DOHH2 (cell line): ENCODE data around the gene ALDH1L1.
A peak's percentile ranks its signal among the peaks of the same experiment; 100 is the strongest.

ENCODE experiments used
- H3F3A ChIP-seq: fragments of 200-600 bp; sonication (generic), shearing (Covaris generic); 2 replicates; pipeline ENCODE4 v1.6.0; 2016; ENCODE audit warnings: antibody characterized with exemption, mild to moderate bottlenecking; ENCODE audit not compliant: control insufficient read depth, insufficient read depth
- H3K27ac ChIP-seq: fragments of 200-600 bp; sonication (generic); 2 replicates; pipeline ENCODE4 v1.5.1; 2014; ENCODE audit warnings: low read depth, mild to moderate bottlenecking, low read length, moderate library complexity
- H3K27me3 ChIP-seq: fragments of 200-600 bp; sonication (generic); 2 replicates; pipeline ENCODE4 v1.6.1; 2014; ENCODE audit warnings: mild to moderate bottlenecking, low read length, mixed read lengths; ENCODE audit not compliant: control insufficient read depth
- H3K36me3 ChIP-seq: fragments of 200-600 bp; sonication (generic); 2 replicates; pipeline ENCODE4 v1.6.1; 2014; ENCODE audit warnings: mild to moderate bottlenecking, low read length, moderate library complexity, mixed read lengths; ENCODE audit not compliant: control insufficient read depth
- H3K4me1 ChIP-seq: fragments of 200-600 bp; sonication (generic); 2 replicates; pipeline ENCODE4 v1.6.1; 2014; ENCODE audit warnings: mild to moderate bottlenecking, low read length, mixed read lengths; ENCODE audit not compliant: control insufficient read depth
- H3K4me2 ChIP-seq: fragments of 200-600 bp; sonication (generic); 2 replicates; pipeline ENCODE4 v1.6.0; 2014; ENCODE audit warnings: mild to moderate bottlenecking, low read length, moderate library complexity
- H3K4me3 ChIP-seq: fragments of 200-600 bp; sonication (generic); 2 replicates; pipeline ENCODE4 v1.5.1; 2014; ENCODE audit warnings: mild to moderate bottlenecking, low read length, mixed read lengths
- H3K79me2 ChIP-seq: fragments of 200-600 bp; sonication (generic); 2 replicates; pipeline ENCODE4 v1.6.1; 2014; ENCODE audit warnings: mild to moderate bottlenecking, low read length, mixed read lengths; ENCODE audit not compliant: control insufficient read depth
- H3K9me2 ChIP-seq: fragments of 200-600 bp; sonication (generic); replicated peaks from 2 replicates; pipeline ENCODE4 v1.6.1; 2014; ENCODE audit warnings: mild to moderate bottlenecking, low read length, mixed read lengths; ENCODE audit not compliant: control insufficient read depth
- H3K9me3 ChIP-seq: fragments of 200-600 bp; sonication (generic); 2 replicates; pipeline ENCODE4 v1.6.1; 2014; ENCODE audit warnings: antibody characterized with exemption, low read length, mixed read lengths; ENCODE audit not compliant: control insufficient read depth, insufficient read depth
- H4K20me1 ChIP-seq: fragments of 200-600 bp; sonication (generic); 2 replicates; pipeline ENCODE4 v1.6.0; 2014; ENCODE audit warnings: low read depth, mild to moderate bottlenecking, antibody characterized with exemption, low read length, moderate library complexity; ENCODE audit not compliant: control insufficient read depth, insufficient read depth
- CTCF ChIP-seq: fragments of 200-600 bp; sonication (generic); IDR thresholded peaks from one replicate; pipeline ENCODE4 v1.5.1; 2014; ENCODE audit warnings: antibody characterized with exemption, mild to moderate bottlenecking, low read depth, low read length; ENCODE audit not compliant: poor library complexity, severe bottlenecking
- EZH2phosphoT487 ChIP-seq: fragments of 200-600 bp; sonication (generic); IDR thresholded peaks from 2 replicates; pipeline ENCODE4 v1.6.1; 2017; ENCODE audit warnings: borderline replicate concordance, mild to moderate bottlenecking, antibody characterized with exemption, low read length, moderate library complexity, mixed read lengths

The ALDH1L1 gene

DNA sequence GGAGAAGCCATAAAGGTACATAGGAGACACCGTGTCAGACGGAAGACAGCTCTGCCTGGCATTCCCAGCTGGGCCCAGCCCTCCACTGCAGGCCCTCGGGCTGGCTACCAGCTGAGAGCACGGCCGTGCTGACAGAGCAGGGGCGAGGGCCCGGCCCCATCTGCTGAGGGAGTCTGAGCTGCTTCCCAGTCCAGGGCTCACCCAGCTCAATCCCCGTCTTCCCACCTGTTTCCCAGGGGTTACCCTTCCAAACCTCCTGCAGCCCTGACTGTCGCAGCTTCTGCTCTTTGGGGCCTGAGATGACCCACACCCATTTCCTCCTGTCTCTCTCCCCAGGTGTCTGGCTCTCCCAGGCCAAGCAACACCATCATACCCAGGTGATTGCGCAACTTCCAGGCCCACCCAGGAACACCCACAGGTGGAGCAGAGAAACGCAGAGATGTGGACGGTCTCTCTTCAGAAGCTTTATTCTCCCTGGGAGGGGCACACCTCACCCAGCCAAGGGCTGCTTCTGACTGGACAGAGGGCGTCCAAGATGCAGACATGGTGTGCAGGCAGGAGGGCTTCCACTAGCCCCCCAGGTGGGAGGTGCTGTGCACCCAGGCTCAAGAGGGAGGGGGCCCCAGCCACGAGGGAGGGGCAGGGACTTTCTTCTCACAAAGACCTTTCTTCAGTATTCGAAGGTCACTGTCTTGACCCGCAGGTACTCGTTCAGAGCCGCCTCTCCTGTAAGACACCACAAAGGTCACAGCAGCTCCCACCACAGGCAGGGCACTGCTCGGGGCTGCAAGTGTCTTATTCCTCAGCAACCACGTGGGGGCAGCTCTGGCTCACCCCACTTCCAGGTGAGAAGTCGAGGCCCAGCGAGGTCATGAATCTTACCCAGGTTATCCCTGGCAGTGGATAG lies 77.0 kb downstream of the ALDH1L1 start:
- Histone ChIP-seq H3K4me2 (no peak overlapping the region), H4K20me1 (no peaks in the 10 kb centered on the region), H3K79me2 (no peaks in the 10 kb centered on the region), H3K27me3 (no peaks in the 10 kb centered on the region), H3K27ac (no peak overlapping the region), H3K9me3 (no peaks in the 10 kb centered on the region), H3K9me2 (no peaks in the 10 kb centered on the region), H3F3A (no peaks in the 10 kb centered on the region), H3K36me3 (no peaks in the 10 kb centered on the region), H3K4me1 (no peaks in the 10 kb centered on the region), H3K4me3 (no peak overlapping the region)
- TF ChIP-seq CTCF (peak; percentile 59), EZH2phosphoT487 (no peak)

DNA sequence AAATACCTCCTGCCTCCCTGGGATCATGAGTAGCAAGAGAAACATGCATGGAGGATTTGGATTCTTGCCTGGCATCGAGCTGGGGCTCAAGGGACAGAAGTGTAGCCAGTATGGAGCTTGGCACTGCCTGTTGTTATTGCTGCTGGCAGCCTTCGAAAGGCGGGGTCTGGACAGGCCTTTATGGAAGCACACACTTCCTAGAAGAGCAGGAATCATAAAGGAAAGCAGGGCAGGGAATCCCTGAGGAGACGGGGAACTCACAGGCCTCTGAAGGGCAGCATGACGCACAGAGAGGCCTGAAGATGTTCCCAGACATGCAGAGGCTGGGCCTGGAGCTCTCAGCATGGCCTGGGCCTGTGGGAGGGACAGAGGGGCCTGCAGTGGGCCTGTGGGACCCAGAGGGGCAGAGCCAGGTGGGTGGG lies 77.8 kb downstream of the ALDH1L1 start:
- H3K9me2 ChIP-seq: no peaks in the 10 kb centered on the region
- no peaks in the 10 kb centered on the region for H4K20me1 ChIP-seq
- H3K36me3 ChIP-seq: no peaks in the 10 kb centered on the region
- H3K4me1 ChIP-seq: no peaks in the 10 kb centered on the region
- no peak overlapping the region for H3K27ac ChIP-seq
- H3K9me3 ChIP-seq: no peaks in the 10 kb centered on the region
- no peaks in the 10 kb centered on the region for H3K79me2 ChIP-seq
- TF ChIP-seq CTCF (no peak), EZH2phosphoT487 (no peak)
- no peaks in the 10 kb centered on the region for H3F3A ChIP-seq
- H3K27me3 ChIP-seq: no peaks in the 10 kb centered on the region
- H3K4me2 ChIP-seq: no peak overlapping the region
- H3K4me3 ChIP-seq: no peak overlapping the region

DNA sequence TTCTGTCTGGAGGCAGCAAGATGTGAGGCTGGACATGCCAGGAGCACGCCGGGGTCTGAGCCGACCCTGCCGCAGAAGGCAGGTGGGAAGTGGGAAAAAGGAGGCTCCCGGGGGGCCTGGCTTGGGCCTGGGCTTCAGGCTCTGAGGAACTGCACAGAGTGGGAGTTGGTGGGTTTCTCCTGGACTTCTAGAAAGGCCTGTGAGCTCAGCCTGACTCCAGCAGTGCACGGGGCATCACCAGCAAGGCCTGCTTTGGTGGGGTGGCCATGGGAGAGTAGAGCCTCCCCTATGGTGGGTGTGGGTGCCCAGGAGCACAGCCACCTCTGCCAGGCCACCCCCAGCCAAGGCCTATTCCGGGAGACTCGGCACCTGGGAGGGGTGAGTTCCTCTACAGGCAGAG lies 78.4 kb downstream of the ALDH1L1 start:
- Histone ChIP-seq H4K20me1 (no peaks in the 10 kb centered on the region), H3K27me3 (no peaks in the 10 kb centered on the region), H3K4me1 (no peaks in the 10 kb centered on the region), H3K27ac (no peak overlapping the region), H3K36me3 (no peaks in the 10 kb centered on the region), H3K9me3 (no peaks in the 10 kb centered on the region), H3K9me2 (no peaks in the 10 kb centered on the region), H3K4me2 (no peak overlapping the region), H3K4me3 (no peak overlapping the region), H3K79me2 (no peaks in the 10 kb centered on the region), H3F3A (no peaks in the 10 kb centered on the region)
- TF ChIP-seq CTCF (no peak), EZH2phosphoT487 (no peak)
